DOHH2 (cell line): ENCODE measurements around the gene TFCP2L1.

Source experiments
- H3F3A ChIP-seq: fragments of 200-600 bp; sonication (generic), shearing (Covaris generic); 2 replicates; pipeline ENCODE4 v1.6.0; 2016; ENCODE audit warnings: antibody characterized with exemption, mild to moderate bottlenecking; ENCODE audit not compliant: control insufficient read depth, insufficient read depth
- H3K27ac ChIP-seq: fragments of 200-600 bp; sonication (generic); 2 replicates; pipeline ENCODE4 v1.5.1; 2014; ENCODE audit warnings: low read depth, mild to moderate bottlenecking, low read length, moderate library complexity
- H3K27me3 ChIP-seq: fragments of 200-600 bp; sonication (generic); 2 replicates; pipeline ENCODE4 v1.6.1; 2014; ENCODE audit warnings: mild to moderate bottlenecking, low read length, mixed read lengths; ENCODE audit not compliant: control insufficient read depth
- H3K36me3 ChIP-seq: fragments of 200-600 bp; sonication (generic); 2 replicates; pipeline ENCODE4 v1.6.1; 2014; ENCODE audit warnings: mild to moderate bottlenecking, low read length, moderate library complexity, mixed read lengths; ENCODE audit not compliant: control insufficient read depth
- H3K4me1 ChIP-seq: fragments of 200-600 bp; sonication (generic); 2 replicates; pipeline ENCODE4 v1.6.1; 2014; ENCODE audit warnings: mild to moderate bottlenecking, low read length, mixed read lengths; ENCODE audit not compliant: control insufficient read depth
- H3K4me2 ChIP-seq: fragments of 200-600 bp; sonication (generic); 2 replicates; pipeline ENCODE4 v1.6.0; 2014; ENCODE audit warnings: mild to moderate bottlenecking, low read length, moderate library complexity
- H3K4me3 ChIP-seq: fragments of 200-600 bp; sonication (generic); 2 replicates; pipeline ENCODE4 v1.5.1; 2014; ENCODE audit warnings: mild to moderate bottlenecking, low read length, mixed read lengths
- H3K79me2 ChIP-seq: fragments of 200-600 bp; sonication (generic); 2 replicates; pipeline ENCODE4 v1.6.1; 2014; ENCODE audit warnings: mild to moderate bottlenecking, low read length, mixed read lengths; ENCODE audit not compliant: control insufficient read depth
- H3K9me2 ChIP-seq: fragments of 200-600 bp; sonication (generic); replicated peaks from 2 replicates; pipeline ENCODE4 v1.6.1; 2014; ENCODE audit warnings: mild to moderate bottlenecking, low read length, mixed read lengths; ENCODE audit not compliant: control insufficient read depth
- H3K9me3 ChIP-seq: fragments of 200-600 bp; sonication (generic); 2 replicates; pipeline ENCODE4 v1.6.1; 2014; ENCODE audit warnings: antibody characterized with exemption, low read length, mixed read lengths; ENCODE audit not compliant: control insufficient read depth, insufficient read depth
- H4K20me1 ChIP-seq: fragments of 200-600 bp; sonication (generic); 2 replicates; pipeline ENCODE4 v1.6.0; 2014; ENCODE audit warnings: low read depth, mild to moderate bottlenecking, antibody characterized with exemption, low read length, moderate library complexity; ENCODE audit not compliant: control insufficient read depth, insufficient read depth
- CTCF ChIP-seq: fragments of 200-600 bp; sonication (generic); IDR thresholded peaks from one replicate; pipeline ENCODE4 v1.5.1; 2014; ENCODE audit warnings: antibody characterized with exemption, mild to moderate bottlenecking, low read depth, low read length; ENCODE audit not compliant: poor library complexity, severe bottlenecking
- EZH2phosphoT487 ChIP-seq: fragments of 200-600 bp; sonication (generic); IDR thresholded peaks from 2 replicates; pipeline ENCODE4 v1.6.1; 2017; ENCODE audit warnings: borderline replicate concordance, mild to moderate bottlenecking, antibody characterized with exemption, low read length, moderate library complexity, mixed read lengths

Gene TFCP2L1

GRCh38 chr2:121205321-121205942, 79.6 kb downstream of the TFCP2L1 start:
- no peaks in the 10 kb centered on the region for H3F3A ChIP-seq
- H3K27me3 ChIP-seq: no peaks in the 10 kb centered on the region
- H3K79me2 ChIP-seq: no peaks in the 10 kb centered on the region
- H3K4me3 ChIP-seq: no peak overlapping the region
- no peaks in the 10 kb centered on the region for H3K9me3 ChIP-seq
- no peaks in the 10 kb centered on the region for H4K20me1 ChIP-seq
- H3K9me2 ChIP-seq: no peaks in the 10 kb centered on the region
- TF ChIP-seq EZH2phosphoT487 (no peak), CTCF (no peak)
- no peak overlapping the region for H3K27ac ChIP-seq
- H3K4me1 ChIP-seq: no peaks in the 10 kb centered on the region
- no peak overlapping the region for H3K4me2 ChIP-seq
- H3K36me3 ChIP-seq: no peaks in the 10 kb centered on the region

GRCh38 chr2:121203591-121204249, 81.3 kb downstream of the TFCP2L1 start:
- H3K27me3 ChIP-seq: no peaks in the 10 kb centered on the region
- no peak overlapping the region for H3K4me2 ChIP-seq
- H3F3A ChIP-seq: no peaks in the 10 kb centered on the region
- no peak overlapping the region for H3K4me3 ChIP-seq
- no peaks in the 10 kb centered on the region for H3K36me3 ChIP-seq
- TF ChIP-seq CTCF (no peak), EZH2phosphoT487 (no peak)
- no peaks in the 10 kb centered on the region for H3K9me3 ChIP-seq
- no peaks in the 10 kb centered on the region for H4K20me1 ChIP-seq
- H3K9me2 ChIP-seq: no peaks in the 10 kb centered on the region
- H3K27ac ChIP-seq: no peak overlapping the region
- H3K4me1 ChIP-seq: no peaks in the 10 kb centered on the region
- H3K79me2 ChIP-seq: no peaks in the 10 kb centered on the region

- Histone ChIP-seq H4K20me1 (no peaks in the 10 kb centered on the region), H3K9me3 (no peaks in the 10 kb centered on the region), H3K27ac (no peak overlapping the region), H3K36me3 (no peaks in the 10 kb centered on the region), H3K79me2 (no peaks in the 10 kb centered on the region), H3F3A (no peaks in the 10 kb centered on the region), H3K4me1 (no peaks in the 10 kb centered on the region), H3K4me3 (no peak overlapping the region), H3K4me2 (no peak overlapping the region), H3K27me3 (no peaks in the 10 kb centered on the region), H3K9me2 (no peaks in the 10 kb centered on the region)
- TF ChIP-seq EZH2phosphoT487: no peak
- no peak for TF ChIP-seq CTCF
These were observed 82.3 kb downstream of the TFCP2L1 start for GRCh38 chr2:121202541-121203310.
